ENCODE data around the gene TSC22D2.

GRCh38 chr3:150419076-150419868 is 11.2 kb downstream of the TSC22D2 start:
- TF ChIP-seq RAD21 (IDR thresholded peaks at IDR 0.05; ENCODE audit: low read depth) (no peak), REST (IDR thresholded peaks at IDR 0.05; ENCODE audit: low read depth) (no peak), ZNF274 (IDR thresholded peaks at IDR 0.05; ENCODE audit: low read depth, low read length) (no peak), CTCF (IDR thresholded peaks at IDR 0.05 in 2 of 3, conservative IDR thresholded peaks at IDR 0.05 in 1 of 3; ENCODE audit: borderline replicate concordance in 1 of 3, insufficient read depth in 1 of 3, low read depth in 2 of 3, low read length in 2 of 3) (no peak), EZH2 (IDR thresholded peaks at IDR 0.05) (no peak), POLR2AphosphoS5 (IDR thresholded peaks at IDR 0.05; ENCODE audit: low read depth, low read length) (no peak), TCF7L2 (IDR thresholded peaks at IDR 0.05; ENCODE audit: borderline replicate concordance, extremely low read depth, insufficient read depth, insufficient read length) (no peak), ZFX (IDR thresholded peaks at IDR 0.05) (no peak), ATF3 (IDR thresholded peaks at IDR 0.05) (no peak), POLR2A (IDR thresholded peaks at IDR 0.05; ENCODE audit: borderline replicate concordance, extremely low read depth, insufficient read depth, insufficient read length) (no peak), YY1 (IDR thresholded peaks at IDR 0.05; ENCODE audit: extremely low read depth, insufficient replicate concordance, low read depth, low read length) (no peak), EZH2phosphoT487 (IDR thresholded peaks at IDR 0.05; ENCODE audit: borderline replicate concordance) (no peak), MAX (IDR thresholded peaks at IDR 0.05) (no peak), FOSL1 (IDR thresholded peaks at IDR 0.05; ENCODE audit: low read depth) (peak; percentile 50)

All from HCT116 (cell line).